GM23338 (cell line): Measurements from ENCODE around the gene DPP9. TPM values are rescaled to one million over a fixed set of nuclear protein-coding genes. Genes with fewer than 3 reads are reported as not detected.

Experiments
- ATAC-seq: fragments of 200-7000 bp; cut with Tn5 transposase; 3 replicates; pipeline ENCODE4 v1.9.1; 2020
- DNase-seq: peaks from one replicate; pipeline ENCODE4 v3.0.0-alpha.2; 2015; ENCODE audit warnings: low spot score
- H2AFZ ChIP-seq: fragments of 200-600 bp; sonication (generic); 2 replicates; pipeline ENCODE4 v1.8.0; 2016; ENCODE audit warnings: antibody characterized with exemption, mild to moderate bottlenecking, moderate library complexity
- H3F3A ChIP-seq: fragments of 200-600 bp; sonication (generic); replicated peaks from 2 replicates; pipeline ENCODE4 v1.8.0; 2017; ENCODE audit warnings: antibody characterized with exemption, mixed run types, low read depth
- H3K27ac ChIP-seq: fragments of 200-600 bp; sonication (generic); 2 replicates; pipeline ENCODE4 v1.6.1; 2016; ENCODE audit warnings: low read depth
- H3K27me3 ChIP-seq: fragments of 200-600 bp; sonication (generic); 2 replicates; pipeline ENCODE4 v1.8.0; 2016; ENCODE audit warnings: mild to moderate bottlenecking, mixed run types, moderate library complexity; ENCODE audit not compliant: insufficient read depth
- H3K36me3 ChIP-seq: fragments of 200-600 bp; sonication (generic); 2 replicates; pipeline ENCODE4 v1.8.0; 2016; ENCODE audit warnings: mild to moderate bottlenecking; ENCODE audit not compliant: insufficient read depth
- H3K4me1 ChIP-seq: fragments of 200-600 bp; sonication (generic); 2 replicates; pipeline ENCODE4 v1.8.0; 2016; ENCODE audit warnings: mild to moderate bottlenecking, moderate library complexity; ENCODE audit not compliant: insufficient read depth
- H3K4me2 ChIP-seq: fragments of 200-600 bp; sonication (generic); 2 replicates; pipeline ENCODE4 v1.7.1; 2017; ENCODE audit warnings: mixed run types
- H3K4me3 ChIP-seq: fragments of 200-600 bp; sonication (generic); 2 replicates; pipeline ENCODE4 v1.6.1; 2016; ENCODE audit warnings: mixed run types
- H3K79me2 ChIP-seq: fragments of 200-600 bp; sonication (generic); replicated peaks from 2 replicates; pipeline ENCODE4 v1.8.0; 2017; ENCODE audit warnings: mild to moderate bottlenecking; ENCODE audit not compliant: insufficient read depth
- H3K9me2 ChIP-seq: fragments of 200-600 bp; sonication (generic); 2 replicates; pipeline ENCODE4 v1.8.0; 2017; ENCODE audit not compliant: insufficient read depth
- H4K20me1 ChIP-seq: fragments of 200-600 bp; sonication (generic); replicated peaks from 2 replicates; pipeline ENCODE4 v1.8.0; 2017; ENCODE audit warnings: mild to moderate bottlenecking; ENCODE audit not compliant: insufficient read depth
- H3K27ac Mint-ChIP-seq: 2 replicates; pipeline ENCODE4 v1.8.0; 2020; ENCODE audit warnings: inconsistent platforms, mild to moderate bottlenecking, moderate library complexity, mixed read lengths
- H3K27me3 Mint-ChIP-seq: 3 replicates; pipeline ENCODE4 v1.8.0; 2022; ENCODE audit warnings: low read depth, mild to moderate bottlenecking, moderate library complexity, mixed read lengths, inconsistent platforms; ENCODE audit not compliant: insufficient read depth, poor library complexity
- H3K36me3 Mint-ChIP-seq: 3 replicates; pipeline ENCODE4 v1.8.0; 2021; ENCODE audit warnings: low read depth, mild to moderate bottlenecking, inconsistent platforms, moderate library complexity, mixed read lengths
- H3K4me1 Mint-ChIP-seq: 3 replicates; pipeline ENCODE4 v1.8.0; 2020; ENCODE audit warnings: mild to moderate bottlenecking, inconsistent platforms, mixed read lengths
- H3K4me3 Mint-ChIP-seq: 3 replicates; pipeline ENCODE4 v1.8.0; 2021; ENCODE audit warnings: moderate library complexity, mild to moderate bottlenecking, inconsistent platforms, mixed read lengths
- H3K9me3 Mint-ChIP-seq: 3 replicates; pipeline ENCODE4 v1.8.0; 2020; ENCODE audit warnings: moderate library complexity, mild to moderate bottlenecking, inconsistent platforms, mixed read lengths
- CREB1 ChIP-seq: fragments of 250-450 bp; sonication (Bioruptor Pico); IDR thresholded peaks from 2 replicates; pipeline ENCODE4 v1.5.0; 2020; ENCODE audit warnings: low read depth, mild to moderate bottlenecking, moderate library complexity
- EZH2 ChIP-seq: fragments of 200-600 bp; sonication (generic); IDR thresholded peaks from one replicate; pipeline ENCODE4 v1.8.0; 2017; ENCODE audit warnings: antibody characterized with exemption, mild to moderate bottlenecking, low read depth; ENCODE audit not compliant: unreplicated experiment
- EZH2phosphoT487 ChIP-seq: fragments of 200-600 bp; sonication (generic); IDR thresholded peaks from one replicate; pipeline ENCODE4 v1.8.1; 2018; ENCODE audit warnings: antibody characterized with exemption; ENCODE audit not compliant: unreplicated experiment
- JUNB ChIP-seq: IDR thresholded peaks from one replicate; pipeline ENCODE4 v1.6.1; 2016; ENCODE audit warnings: antibody characterized with exemption; ENCODE audit not compliant: unreplicated experiment
- NANOG ChIP-seq: IDR thresholded peaks from 2 replicates; pipeline ENCODE4 v1.6.1; 2016; ENCODE audit warnings: antibody characterized with exemption, borderline replicate concordance
- STAT1 ChIP-seq: IDR thresholded peaks from one replicate; pipeline ENCODE4 v1.6.1; 2016; ENCODE audit warnings: antibody characterized with exemption; ENCODE audit not compliant: unreplicated experiment
- ZNF114 ChIP-seq: fragments of 250-450 bp; sonication (Bioruptor Pico); IDR thresholded peaks from 2 replicates; pipeline ENCODE4 v1.5.0; 2020; ENCODE audit warnings: mild to moderate bottlenecking, moderate library complexity
- ZNF331 ChIP-seq: fragments of 250-450 bp; sonication (Bioruptor Pico); IDR thresholded peaks from 2 replicates; pipeline ENCODE4 v1.5.0; 2020; ENCODE audit warnings: low read depth, mild to moderate bottlenecking, moderate library complexity
- polyA plus RNA-seq: library from polyadenylated mRNA; unstranded; fragments of >200 nt; fragmentation: Nextera tagmentation; extraction: Ambion mirVana; gene quantifications from 2 replicates; pipeline ENCODE4 v1.2.1, GENCODE V29; 2016
- total RNA-seq: library from RNA; depleted of rRNA; stranded (reverse); fragments of >200 nt; shearing (Covaris generic); gene quantifications from 2 replicates; pipeline ENCODE4 v1.2.3, GENCODE V29; 2014
- TF ChIP-seq, protein P1 (sequence below): fragments of 250-450 bp; sonication (Bioruptor Pico); IDR thresholded peaks from 2 replicates; pipeline ENCODE4 v1.5.0; 2020; ENCODE audit warnings: mild to moderate bottlenecking, moderate library complexity
- TF ChIP-seq, protein P2 (sequence below), 2 experiments: fragments of 200-600 bp in 1 of 2; sonication (generic) in 1 of 2; conservative IDR thresholded peaks; 2 replicates each; pipeline versions ENCODE4 v1.5.1 to v1.6.1; 2016 to 2017; ENCODE audit warnings: antibody characterized with exemption in 2 of 2, low read depth in 2 of 2, mild to moderate bottlenecking in 2 of 2, moderate library complexity in 1 of 2
- TF ChIP-seq, protein P3 (sequence below): IDR thresholded peaks from 2 replicates; pipeline ENCODE4 v1.6.1; 2016; ENCODE audit warnings: antibody characterized with exemption

DPP9 gene
- total and polyA plus RNA-seq, 2 experiments from 2014 or later: 19.5 to 49.2 TPM

DNA sequence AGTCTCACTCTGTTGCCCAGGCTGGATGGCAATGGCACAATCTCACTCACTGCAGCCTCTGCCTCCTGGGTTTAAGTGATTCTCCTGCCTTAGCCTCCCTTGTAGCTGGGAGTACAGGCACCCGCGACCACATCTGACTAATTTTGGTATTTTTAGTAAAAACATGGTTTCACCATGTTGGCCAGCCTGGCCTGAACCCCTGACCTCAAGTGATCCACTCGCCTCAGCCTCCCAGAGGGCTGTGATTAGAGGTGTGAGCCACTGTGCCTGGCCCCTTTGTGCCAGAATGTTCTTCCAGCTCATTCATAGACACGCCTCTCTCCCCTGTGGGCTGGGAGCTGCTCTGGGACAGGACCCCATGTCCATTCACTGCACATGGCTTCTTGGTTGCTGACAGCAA is 62.6 kb downstream of the DPP9 start (continued):
- TF ChIP-seq, protein P1, sequence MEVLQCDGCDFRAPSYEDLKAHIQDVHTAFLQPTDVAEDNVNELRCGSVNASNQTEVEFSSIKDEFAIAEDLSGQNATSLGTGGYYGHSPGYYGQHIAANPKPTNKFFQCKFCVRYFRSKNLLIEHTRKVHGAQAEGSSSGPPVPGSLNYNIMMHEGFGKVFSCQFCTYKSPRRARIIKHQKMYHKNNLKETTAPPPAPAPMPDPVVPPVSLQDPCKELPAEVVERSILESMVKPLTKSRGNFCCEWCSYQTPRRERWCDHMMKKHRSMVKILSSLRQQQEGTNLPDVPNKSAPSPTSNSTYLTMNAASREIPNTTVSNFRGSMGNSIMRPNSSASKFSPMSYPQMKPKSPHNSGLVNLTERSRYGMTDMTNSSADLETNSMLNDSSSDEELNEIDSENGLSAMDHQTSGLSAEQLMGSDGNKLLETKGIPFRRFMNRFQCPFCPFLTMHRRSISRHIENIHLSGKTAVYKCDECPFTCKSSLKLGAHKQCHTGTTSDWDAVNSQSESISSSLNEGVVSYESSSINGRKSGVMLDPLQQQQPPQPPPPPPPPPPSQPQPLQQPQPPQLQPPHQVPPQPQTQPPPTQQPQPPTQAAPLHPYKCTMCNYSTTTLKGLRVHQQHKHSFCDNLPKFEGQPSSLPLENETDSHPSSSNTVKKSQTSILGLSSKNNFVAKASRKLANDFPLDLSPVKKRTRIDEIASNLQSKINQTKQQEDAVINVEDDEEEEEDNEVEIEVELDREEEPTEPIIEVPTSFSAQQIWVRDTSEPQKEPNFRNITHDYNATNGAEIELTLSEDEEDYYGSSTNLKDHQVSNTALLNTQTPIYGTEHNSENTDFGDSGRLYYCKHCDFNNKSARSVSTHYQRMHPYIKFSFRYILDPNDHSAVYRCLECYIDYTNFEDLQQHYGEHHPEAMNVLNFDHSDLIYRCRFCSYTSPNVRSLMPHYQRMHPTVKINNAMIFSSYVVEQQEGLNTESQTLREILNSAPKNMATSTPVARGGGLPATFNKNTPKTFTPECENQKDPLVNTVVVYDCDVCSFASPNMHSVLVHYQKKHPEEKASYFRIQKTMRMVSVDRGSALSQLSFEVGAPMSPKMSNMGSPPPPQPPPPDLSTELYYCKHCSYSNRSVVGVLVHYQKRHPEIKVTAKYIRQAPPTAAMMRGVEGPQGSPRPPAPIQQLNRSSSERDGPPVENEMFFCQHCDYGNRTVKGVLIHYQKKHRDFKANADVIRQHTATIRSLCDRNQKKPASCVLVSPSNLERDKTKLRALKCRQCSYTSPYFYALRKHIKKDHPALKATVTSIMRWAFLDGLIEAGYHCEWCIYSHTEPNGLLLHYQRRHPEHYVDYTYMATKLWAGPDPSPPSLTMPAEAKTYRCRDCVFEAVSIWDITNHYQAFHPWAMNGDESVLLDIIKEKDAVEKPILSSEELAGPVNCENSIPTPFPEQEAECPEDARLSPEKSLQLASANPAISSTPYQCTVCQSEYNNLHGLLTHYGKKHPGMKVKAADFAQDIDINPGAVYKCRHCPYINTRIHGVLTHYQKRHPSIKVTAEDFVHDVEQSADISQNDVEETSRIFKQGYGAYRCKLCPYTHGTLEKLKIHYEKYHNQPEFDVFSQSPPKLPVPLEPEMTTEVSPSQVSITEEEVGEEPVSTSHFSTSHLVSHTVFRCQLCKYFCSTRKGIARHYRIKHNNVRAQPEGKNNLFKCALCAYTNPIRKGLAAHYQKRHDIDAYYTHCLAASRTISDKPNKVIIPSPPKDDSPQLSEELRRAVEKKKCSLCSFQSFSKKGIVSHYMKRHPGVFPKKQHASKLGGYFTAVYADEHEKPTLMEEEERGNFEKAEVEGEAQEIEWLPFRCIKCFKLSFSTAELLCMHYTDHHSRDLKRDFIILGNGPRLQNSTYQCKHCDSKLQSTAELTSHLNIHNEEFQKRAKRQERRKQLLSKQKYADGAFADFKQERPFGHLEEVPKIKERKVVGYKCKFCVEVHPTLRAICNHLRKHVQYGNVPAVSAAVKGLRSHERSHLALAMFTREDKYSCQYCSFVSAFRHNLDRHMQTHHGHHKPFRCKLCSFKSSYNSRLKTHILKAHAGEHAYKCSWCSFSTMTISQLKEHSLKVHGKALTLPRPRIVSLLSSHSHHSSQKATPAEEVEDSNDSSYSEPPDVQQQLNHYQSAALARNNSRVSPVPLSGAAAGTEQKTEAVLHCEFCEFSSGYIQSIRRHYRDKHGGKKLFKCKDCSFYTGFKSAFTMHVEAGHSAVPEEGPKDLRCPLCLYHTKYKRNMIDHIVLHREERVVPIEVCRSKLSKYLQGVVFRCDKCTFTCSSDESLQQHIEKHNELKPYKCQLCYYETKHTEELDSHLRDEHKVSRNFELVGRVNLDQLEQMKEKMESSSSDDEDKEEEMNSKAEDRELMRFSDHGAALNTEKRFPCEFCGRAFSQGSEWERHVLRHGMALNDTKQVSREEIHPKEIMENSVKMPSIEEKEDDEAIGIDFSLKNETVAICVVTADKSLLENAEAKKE: no peak
- TF ChIP-seq NANOG (no peak), ZNF114 (CRISPR knock-in tag) (no peak), EZH2 (no peak), EZH2phosphoT487 (no peak), JUNB (no peak), CREB1 (CRISPR knock-in tag) (no peak)

DNA sequence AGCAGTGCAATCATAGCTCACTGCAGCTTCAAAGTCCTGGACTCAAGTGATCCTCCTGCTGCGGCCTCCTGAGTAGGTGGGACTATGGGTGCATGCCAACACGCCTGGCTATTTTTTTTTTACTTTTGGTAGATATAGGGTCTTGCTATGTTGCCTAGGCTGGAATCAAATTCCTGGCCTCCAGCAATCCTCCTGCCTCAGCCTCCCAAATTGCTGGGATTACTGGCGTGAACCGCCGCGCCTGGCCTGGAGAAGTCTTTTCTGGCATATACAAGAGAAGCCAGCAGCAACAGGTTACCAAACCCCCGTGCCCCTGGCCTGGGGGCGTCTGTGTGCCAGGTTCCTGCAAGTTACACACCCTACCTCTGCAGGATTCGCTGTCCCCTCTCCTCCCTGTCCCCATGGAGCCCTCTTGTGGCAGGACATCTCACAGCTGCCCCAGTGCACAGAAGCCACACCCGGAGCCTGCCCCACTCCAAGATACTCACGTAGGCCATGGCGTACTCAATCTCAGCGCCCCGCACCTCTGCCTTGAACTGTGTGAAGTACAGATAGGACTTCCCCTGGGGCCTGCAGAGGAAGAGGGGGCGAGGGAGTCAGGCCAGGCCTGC is 63.4 kb downstream of the DPP9 start:
- ATAC-seq: peak; percentile 95
- Histone ChIP-seq H3K4me1 (no peaks in the 10 kb centered on the region), H3K4me3 (no peak overlapping the region), H3K9me2 (no peaks in the 10 kb centered on the region), H3K27me3 (no peaks in the 10 kb centered on the region), H4K20me1 (peaks cover 3% of the 10 kb centered on the region; the same call in 1 of the 2 replicates), H3K36me3 (peaks cover 5% of the 10 kb centered on the region; the same call in 1 of the 2 replicates), H2AFZ (no peak overlapping the region), H3K79me2 (no peaks in the 10 kb centered on the region), H3F3A (no peaks in the 10 kb centered on the region), H3K4me2 (no peak overlapping the region), H3K27ac (no peak overlapping the region)
- Mint-ChIP-seq H3K27ac (no peak overlapping the region), H3K4me3 (no peak overlapping the region), H3K4me1 (no peaks in the 10 kb centered on the region), H3K9me3 (no peaks in the 10 kb centered on the region), H3K36me3 (peaks cover 13% of the 10 kb centered on the region), H3K27me3 (peaks cover 3% of the 10 kb centered on the region)
- peak; percentile 79 for DNase-seq
- no peak for TF ChIP-seq ZNF331
- TF ChIP-seq CREB1 (CRISPR knock-in tag): no peak
- TF ChIP-seq EZH2phosphoT487: no peak
- TF ChIP-seq, protein P2, sequence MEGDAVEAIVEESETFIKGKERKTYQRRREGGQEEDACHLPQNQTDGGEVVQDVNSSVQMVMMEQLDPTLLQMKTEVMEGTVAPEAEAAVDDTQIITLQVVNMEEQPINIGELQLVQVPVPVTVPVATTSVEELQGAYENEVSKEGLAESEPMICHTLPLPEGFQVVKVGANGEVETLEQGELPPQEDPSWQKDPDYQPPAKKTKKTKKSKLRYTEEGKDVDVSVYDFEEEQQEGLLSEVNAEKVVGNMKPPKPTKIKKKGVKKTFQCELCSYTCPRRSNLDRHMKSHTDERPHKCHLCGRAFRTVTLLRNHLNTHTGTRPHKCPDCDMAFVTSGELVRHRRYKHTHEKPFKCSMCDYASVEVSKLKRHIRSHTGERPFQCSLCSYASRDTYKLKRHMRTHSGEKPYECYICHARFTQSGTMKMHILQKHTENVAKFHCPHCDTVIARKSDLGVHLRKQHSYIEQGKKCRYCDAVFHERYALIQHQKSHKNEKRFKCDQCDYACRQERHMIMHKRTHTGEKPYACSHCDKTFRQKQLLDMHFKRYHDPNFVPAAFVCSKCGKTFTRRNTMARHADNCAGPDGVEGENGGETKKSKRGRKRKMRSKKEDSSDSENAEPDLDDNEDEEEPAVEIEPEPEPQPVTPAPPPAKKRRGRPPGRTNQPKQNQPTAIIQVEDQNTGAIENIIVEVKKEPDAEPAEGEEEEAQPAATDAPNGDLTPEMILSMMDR (conservative IDR thresholded peaks at IDR 0.05; ENCODE audit: low read depth in 2 of 2): peak; percentile 53 to 80
- TF ChIP-seq STAT1: no peak
- TF ChIP-seq, protein P3, sequence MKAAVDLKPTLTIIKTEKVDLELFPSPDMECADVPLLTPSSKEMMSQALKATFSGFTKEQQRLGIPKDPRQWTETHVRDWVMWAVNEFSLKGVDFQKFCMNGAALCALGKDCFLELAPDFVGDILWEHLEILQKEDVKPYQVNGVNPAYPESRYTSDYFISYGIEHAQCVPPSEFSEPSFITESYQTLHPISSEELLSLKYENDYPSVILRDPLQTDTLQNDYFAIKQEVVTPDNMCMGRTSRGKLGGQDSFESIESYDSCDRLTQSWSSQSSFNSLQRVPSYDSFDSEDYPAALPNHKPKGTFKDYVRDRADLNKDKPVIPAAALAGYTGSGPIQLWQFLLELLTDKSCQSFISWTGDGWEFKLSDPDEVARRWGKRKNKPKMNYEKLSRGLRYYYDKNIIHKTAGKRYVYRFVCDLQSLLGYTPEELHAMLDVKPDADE: no peak
